Ishikawa (cell line): Measurements from ENCODE around the gene THSD4.

ENCODE experiments used
- CEBPB ChIP-seq: IDR thresholded peaks from 2 replicates; pipeline ENCODE4 v1.6.1; 2012
- CREB1 ChIP-seq: IDR thresholded peaks from 2 replicates; pipeline ENCODE4 v1.6.1; 2012; ENCODE audit warnings: low read depth
- EGR1 ChIP-seq: IDR thresholded peaks from 2 replicates; pipeline ENCODE4 v1.6.1; 2012
- EP300 ChIP-seq: IDR thresholded peaks from 2 replicates; pipeline ENCODE4 v1.6.1; 2012; ENCODE audit warnings: borderline replicate concordance
- FOXM1 ChIP-seq: IDR thresholded peaks from 2 replicates; pipeline ENCODE4 v1.6.1; 2012; ENCODE audit warnings: low read depth, borderline replicate concordance
- NFIC ChIP-seq: IDR thresholded peaks from 2 replicates; pipeline ENCODE4 v1.6.1; 2012
- RAD21 ChIP-seq: IDR thresholded peaks from 2 replicates; pipeline ENCODE4 v1.6.1; 2012; ENCODE audit warnings: low read depth
- TAF1 ChIP-seq: IDR thresholded peaks from 2 replicates; pipeline ENCODE4 v1.6.1; 2012; ENCODE audit warnings: low read depth, mild to moderate bottlenecking
- TCF12 ChIP-seq: IDR thresholded peaks from 2 replicates; pipeline ENCODE4 v1.6.1; 2012; ENCODE audit warnings: low read depth
- TEAD4 ChIP-seq: IDR thresholded peaks from 2 replicates; pipeline ENCODE4 v1.6.1; 2012
- YY1 ChIP-seq: IDR thresholded peaks from 2 replicates; pipeline ENCODE4 v1.6.1; 2012; ENCODE audit warnings: low read depth
- ZBTB7A ChIP-seq: IDR thresholded peaks from 2 replicates; pipeline ENCODE4 v1.6.1; 2012; ENCODE audit warnings: low read depth
- TF ChIP-seq, protein P1 (sequence below): IDR thresholded peaks from 2 replicates; pipeline ENCODE4 v1.6.1; 2012
- TF ChIP-seq, protein P2 (sequence below): IDR thresholded peaks from 2 replicates; pipeline ENCODE4 v1.6.1; 2012
- TF ChIP-seq, protein P3 (sequence below): IDR thresholded peaks from 2 replicates; pipeline ENCODE4 v1.6.1; 2012; ENCODE audit warnings: low read depth, mild to moderate bottlenecking

THSD4 gene

DNA sequence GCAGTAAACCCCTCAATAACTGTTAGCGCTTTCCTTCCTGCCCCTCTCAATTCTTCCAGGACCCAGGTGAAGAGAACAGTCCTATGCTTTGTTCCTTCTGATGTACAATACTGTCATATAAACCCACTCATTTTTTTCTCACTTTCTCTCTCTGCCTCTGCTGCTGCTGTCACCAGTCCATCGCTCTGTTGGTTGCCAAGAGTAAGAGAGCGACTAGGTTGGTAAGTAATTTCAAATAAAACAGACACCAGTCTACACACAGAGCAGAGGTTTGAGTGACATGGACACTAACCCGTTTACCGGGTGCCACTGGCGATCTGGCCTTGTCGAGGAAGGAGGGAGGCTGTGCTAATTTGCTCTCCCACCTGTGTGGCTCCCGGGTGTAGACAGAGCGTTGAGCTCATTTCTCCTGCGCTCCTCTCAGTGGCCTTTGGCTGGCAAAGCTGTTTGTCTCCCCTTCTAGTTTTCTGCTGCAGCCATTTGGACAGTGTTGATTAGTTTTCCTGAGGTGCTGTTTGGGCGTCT lies 215.4 kb downstream of the THSD4 start:
- TF ChIP-seq, protein P1, sequence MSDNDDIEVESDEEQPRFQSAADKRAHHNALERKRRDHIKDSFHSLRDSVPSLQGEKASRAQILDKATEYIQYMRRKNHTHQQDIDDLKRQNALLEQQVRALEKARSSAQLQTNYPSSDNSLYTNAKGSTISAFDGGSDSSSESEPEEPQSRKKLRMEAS = no peak
- TF ChIP-seq EP300 (no peak), CREB1 (no peak), FOXM1 (no peak), RAD21 (no peak), TEAD4 (no peak), TAF1 (no peak), TCF12 (no peak), CEBPB (no peak), YY1 (no peak), EGR1 (no peak), NFIC (no peak), ZBTB7A (no peak)
- TF ChIP-seq, protein P2, sequence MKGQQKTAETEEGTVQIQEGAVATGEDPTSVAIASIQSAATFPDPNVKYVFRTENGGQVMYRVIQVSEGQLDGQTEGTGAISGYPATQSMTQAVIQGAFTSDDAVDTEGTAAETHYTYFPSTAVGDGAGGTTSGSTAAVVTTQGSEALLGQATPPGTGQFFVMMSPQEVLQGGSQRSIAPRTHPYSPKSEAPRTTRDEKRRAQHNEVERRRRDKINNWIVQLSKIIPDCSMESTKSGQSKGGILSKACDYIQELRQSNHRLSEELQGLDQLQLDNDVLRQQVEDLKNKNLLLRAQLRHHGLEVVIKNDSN = no peak
- TF ChIP-seq, protein P3, sequence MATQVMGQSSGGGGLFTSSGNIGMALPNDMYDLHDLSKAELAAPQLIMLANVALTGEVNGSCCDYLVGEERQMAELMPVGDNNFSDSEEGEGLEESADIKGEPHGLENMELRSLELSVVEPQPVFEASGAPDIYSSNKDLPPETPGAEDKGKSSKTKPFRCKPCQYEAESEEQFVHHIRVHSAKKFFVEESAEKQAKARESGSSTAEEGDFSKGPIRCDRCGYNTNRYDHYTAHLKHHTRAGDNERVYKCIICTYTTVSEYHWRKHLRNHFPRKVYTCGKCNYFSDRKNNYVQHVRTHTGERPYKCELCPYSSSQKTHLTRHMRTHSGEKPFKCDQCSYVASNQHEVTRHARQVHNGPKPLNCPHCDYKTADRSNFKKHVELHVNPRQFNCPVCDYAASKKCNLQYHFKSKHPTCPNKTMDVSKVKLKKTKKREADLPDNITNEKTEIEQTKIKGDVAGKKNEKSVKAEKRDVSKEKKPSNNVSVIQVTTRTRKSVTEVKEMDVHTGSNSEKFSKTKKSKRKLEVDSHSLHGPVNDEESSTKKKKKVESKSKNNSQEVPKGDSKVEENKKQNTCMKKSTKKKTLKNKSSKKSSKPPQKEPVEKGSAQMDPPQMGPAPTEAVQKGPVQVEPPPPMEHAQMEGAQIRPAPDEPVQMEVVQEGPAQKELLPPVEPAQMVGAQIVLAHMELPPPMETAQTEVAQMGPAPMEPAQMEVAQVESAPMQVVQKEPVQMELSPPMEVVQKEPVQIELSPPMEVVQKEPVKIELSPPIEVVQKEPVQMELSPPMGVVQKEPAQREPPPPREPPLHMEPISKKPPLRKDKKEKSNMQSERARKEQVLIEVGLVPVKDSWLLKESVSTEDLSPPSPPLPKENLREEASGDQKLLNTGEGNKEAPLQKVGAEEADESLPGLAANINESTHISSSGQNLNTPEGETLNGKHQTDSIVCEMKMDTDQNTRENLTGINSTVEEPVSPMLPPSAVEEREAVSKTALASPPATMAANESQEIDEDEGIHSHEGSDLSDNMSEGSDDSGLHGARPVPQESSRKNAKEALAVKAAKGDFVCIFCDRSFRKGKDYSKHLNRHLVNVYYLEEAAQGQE = no peak

DNA sequence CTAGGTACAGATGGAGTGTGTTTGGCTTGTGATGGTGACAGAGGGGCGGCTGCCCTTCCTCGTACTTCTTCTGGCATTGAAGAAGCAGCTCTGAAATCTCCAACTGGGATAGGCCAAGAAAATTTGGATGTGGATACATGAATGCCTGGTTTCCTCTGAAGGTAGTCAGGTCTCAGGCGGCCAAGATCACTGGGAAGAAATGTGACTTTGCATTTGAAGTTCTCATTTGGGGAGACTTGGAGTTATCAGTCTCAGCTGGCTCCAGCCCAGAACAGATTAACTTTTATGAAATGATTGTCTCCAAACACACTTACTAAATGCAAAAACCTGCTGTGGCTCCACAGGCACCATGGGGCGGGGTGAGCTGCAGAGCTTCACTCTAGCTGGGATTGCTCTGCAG lies 215.9 kb downstream of the THSD4 start:
- TF ChIP-seq TEAD4 (no peak), YY1 (no peak), CREB1 (no peak), TCF12 (no peak), TAF1 (no peak), RAD21 (no peak), CEBPB (no peak), ZBTB7A (no peak)
- TF ChIP-seq, protein P1 = no peak
- TF ChIP-seq, protein P3 = no peak

DNA sequence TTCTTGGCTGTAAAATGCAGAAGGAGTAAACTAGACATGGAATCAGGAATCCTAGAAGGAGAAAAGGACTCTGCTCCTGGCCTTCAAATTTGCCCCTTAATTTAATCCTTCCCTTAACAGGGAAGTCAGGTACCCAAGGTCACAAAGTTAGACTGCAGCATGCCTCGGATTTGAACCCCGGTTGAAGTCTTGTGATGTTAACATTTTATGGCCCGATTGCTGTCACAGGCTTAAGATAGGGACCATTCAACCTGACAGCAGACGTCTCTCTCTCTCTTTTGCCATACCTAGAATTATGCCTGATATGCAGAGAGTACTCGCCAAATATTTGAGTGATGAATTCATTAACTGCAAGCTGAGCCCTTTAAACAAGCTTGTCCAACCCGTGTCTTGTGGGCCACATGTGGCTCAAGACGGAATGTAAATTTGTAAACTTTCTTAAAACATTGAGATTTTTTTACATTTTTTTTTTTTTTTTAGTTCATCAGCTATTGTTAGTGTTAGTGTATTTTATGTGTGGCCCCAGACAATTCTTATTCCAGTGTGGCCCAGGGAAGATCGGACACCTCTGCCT lies 217.2 kb downstream of the THSD4 start:
- TF ChIP-seq, protein P1 = no peak
- TF ChIP-seq EP300 = no peak
- TF ChIP-seq NFIC = no peak
- TF ChIP-seq FOXM1 = no peak
- TF ChIP-seq, protein P3 = no peak
- TF ChIP-seq TEAD4 = no peak
- TF ChIP-seq EGR1 = no peak

DNA sequence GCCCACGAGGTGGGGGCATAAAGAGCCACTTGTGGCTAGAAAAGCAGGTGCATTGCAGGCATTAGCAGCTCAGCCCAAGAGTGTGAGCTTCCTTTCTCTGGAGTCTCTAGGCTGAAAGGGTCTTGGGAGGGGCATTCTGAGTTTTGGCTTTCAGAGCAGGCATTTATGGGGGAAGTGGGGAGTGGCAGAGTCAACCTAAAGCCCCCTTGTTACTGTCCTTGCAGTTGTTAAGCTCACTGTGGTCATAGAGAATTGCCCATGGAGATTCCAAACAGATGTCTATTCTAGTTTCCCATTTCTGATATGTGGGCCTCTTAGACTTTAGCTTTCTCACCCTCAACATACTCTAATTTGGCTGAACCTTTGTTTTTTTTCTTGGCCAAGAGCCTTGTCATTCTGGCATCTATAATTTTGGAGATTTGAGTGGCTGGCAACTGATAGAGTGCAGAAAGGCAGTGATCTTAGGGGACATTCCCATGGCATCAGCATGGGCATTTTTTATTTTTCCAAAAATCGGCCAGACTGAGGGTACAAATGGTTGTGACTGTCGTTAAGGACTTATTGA lies 217.9 kb downstream of the THSD4 start:
- TF ChIP-seq NFIC (no peak), TEAD4 (no peak), EP300 (no peak), TAF1 (no peak), TCF12 (no peak), YY1 (no peak), RAD21 (no peak), CREB1 (no peak), ZBTB7A (no peak), CEBPB (no peak), EGR1 (no peak), FOXM1 (no peak)
- TF ChIP-seq, protein P3 = no peak
- TF ChIP-seq, protein P2 = no peak
- TF ChIP-seq, protein P1 = no peak
